H1 (cell line): Measurements from ENCODE around the gene FOSB. TPM values are rescaled to one million over a fixed set of nuclear protein-coding genes. Genes with fewer than 3 reads are reported as not detected.

ENCODE experiments used
- CTCF ChIA-PET: fragments of 300-600 bp; sonication (Branson Sonifier 250); formaldehyde crosslinking; loops from one replicate; lab custom pipeline; 2021; ENCODE audit not compliant: partially characterized antibody; lab: Charles Lee
- POLR2A ChIA-PET: fragments of 300-600 bp; sonication (Branson Sonifier 250); formaldehyde crosslinking; loops from one replicate; lab custom pipeline; 2021; ENCODE audit warnings: inconsistent platforms; ENCODE audit not compliant: partially characterized antibody; lab: Charles Lee
- DNase-seq, 2 experiments: peaks; one replicate each; pipeline versions ENCODE4 v3.0.0 to v3.0.0-alpha.2; 2010 to 2022; ENCODE audit warnings: low spot score in 2 of 2, low read depth in 1 of 2, mixed read lengths in 1 of 2
- FAIRE-seq: peaks from 2 replicates; lab custom pipeline; 2011; peaks lifted over from hg19 to GRCh38; lab: Jason Lieb, UNC
- H2AFZ ChIP-seq: 2 replicates; pipeline ENCODE4 v1.8.1; 2012; ENCODE audit warnings: low read length, inconsistent platforms
- H2AK5ac ChIP-seq: 2 replicates; pipeline ENCODE4 v1.6.1; 2013; ENCODE audit warnings: low read depth, low read length
- H2BK120ac ChIP-seq: replicated peaks from 2 replicates; pipeline ENCODE3; 2013; ENCODE audit warnings: low read depth, low read length, inconsistent platforms
- H2BK12ac ChIP-seq: 2 replicates; pipeline ENCODE4 v1.6.1; 2013; ENCODE audit warnings: low read depth, low read length
- H2BK15ac ChIP-seq: 2 replicates; pipeline ENCODE4 v1.6.1; 2013; ENCODE audit warnings: low read length
- H2BK20ac ChIP-seq: 2 replicates; pipeline ENCODE4 v1.6.1; 2013; ENCODE audit warnings: low read length
- H2BK5ac ChIP-seq: 2 replicates; pipeline ENCODE4 v1.6.1; 2013; ENCODE audit warnings: low read depth, low read length
- H3K14ac ChIP-seq: 2 replicates; pipeline ENCODE4 v1.6.1; 2013; ENCODE audit warnings: inconsistent platforms; ENCODE audit not compliant: insufficient read length
- H3K18ac ChIP-seq: 2 replicates; pipeline ENCODE4 v1.6.1; 2013; ENCODE audit warnings: low read length; ENCODE audit errors: extremely low read depth
- H3K23ac ChIP-seq: 2 replicates; pipeline ENCODE4 v1.6.1; 2013; ENCODE audit warnings: inconsistent platforms; ENCODE audit not compliant: insufficient read length
- H3K23me2 ChIP-seq: 2 replicates; pipeline ENCODE4 v1.6.1; 2013; ENCODE audit warnings: low read depth, low read length
- H3K27ac ChIP-seq: 2 replicates; pipeline ENCODE4 v1.6.1; 2011; ENCODE audit warnings: low read depth, low read length, inconsistent platforms
- H3K27me3 ChIP-seq, 4 experiments: replicated peaks in 1 of 4; 1 replicate in 1 of 4; 2 replicates in 3 of 4; pipeline versions ENCODE4 v1.6.1 to v1.8.1; 2011 to 2013; ENCODE audit warnings: low read length in 3 of 4, mild to moderate bottlenecking in 3 of 4, inconsistent platforms in 2 of 4, mixed read lengths in 2 of 4, moderate library complexity in 1 of 4; ENCODE audit not compliant: control insufficient read depth in 3 of 4, insufficient read depth in 3 of 4; ENCODE audit errors: extremely low read depth in 1 of 4
- H3K36me3 ChIP-seq, 4 experiments: 2 replicates each; pipeline versions ENCODE4 v1.6.1 to v1.8.1; 2011 to 2013; ENCODE audit warnings: mild to moderate bottlenecking in 4 of 4, low read length in 3 of 4, moderate library complexity in 2 of 4, control low read depth in 1 of 4, inconsistent platforms in 1 of 4; ENCODE audit not compliant: insufficient read depth in 4 of 4, control insufficient read depth in 2 of 4
- H3K4ac ChIP-seq: replicated peaks from 2 replicates; pipeline ENCODE3; 2013; ENCODE audit warnings: low read length, low read depth, mixed read lengths, inconsistent platforms; ENCODE audit not compliant: insufficient read length
- H3K4me1 ChIP-seq, 4 experiments: replicated peaks in 1 of 4; 1 replicate in 1 of 4; 2 replicates in 3 of 4; pipeline versions ENCODE4 v1.6.1 to v1.8.1; 2011 to 2013; ENCODE audit warnings: low read length in 3 of 4, inconsistent platforms in 2 of 4, mixed read lengths in 1 of 4; ENCODE audit not compliant: insufficient read depth in 4 of 4, control insufficient read depth in 3 of 4
- H3K4me2 ChIP-seq, 2 experiments: 2 replicates each; pipeline versions ENCODE4 v1.6.1 to v1.8.1; 2011 to 2013; ENCODE audit warnings: low read depth in 2 of 2, low read length in 2 of 2, control low read depth in 1 of 2, inconsistent platforms in 1 of 2, mild to moderate bottlenecking in 1 of 2; ENCODE audit not compliant: insufficient read depth in 1 of 2
- H3K4me3 ChIP-seq, 4 experiments: fragments of 200-600, 300-600 bp in 1 of 4; sonication (generic), shearing (Covaris generic), sonication (Bioruptor Twin) in 1 of 4; 2 replicates each; pipeline versions ENCODE4 v1.5.1 to v1.8.1; 2011 to 2016; ENCODE audit warnings: low read length in 4 of 4, low read depth in 3 of 4, control low read depth in 2 of 4, inconsistent platforms in 2 of 4, mild to moderate bottlenecking in 2 of 4, mixed read lengths in 1 of 4, moderate library complexity in 1 of 4; ENCODE audit not compliant: insufficient read depth in 2 of 4; ENCODE audit errors: extremely low read depth in 1 of 4
- H3K56ac ChIP-seq: replicated peaks from 2 replicates; pipeline ENCODE3; 2013; ENCODE audit warnings: low read depth, mild to moderate bottlenecking, mixed read lengths, low read length, inconsistent platforms; ENCODE audit not compliant: insufficient read length
- H3K79me1 ChIP-seq: 2 replicates; pipeline ENCODE4 v1.6.1; 2013; ENCODE audit warnings: low read depth, low read length, control low read depth
- H3K79me2 ChIP-seq, 2 experiments: 2 replicates each; pipeline versions ENCODE4 v1.6.1 to v1.8.1; 2012 to 2013; ENCODE audit warnings: low read length in 2 of 2, mild to moderate bottlenecking in 2 of 2, inconsistent platforms in 1 of 2; ENCODE audit not compliant: insufficient read depth in 2 of 2, control insufficient read depth in 1 of 2
- H3K9ac ChIP-seq, 4 experiments: replicated peaks in 1 of 4; 1 replicate in 1 of 4; 2 replicates in 3 of 4; pipeline versions ENCODE4 v1.6.1 to v1.8.1; 2011 to 2013; ENCODE audit warnings: low read depth in 3 of 4, low read length in 3 of 4, control low read depth in 2 of 4, mild to moderate bottlenecking in 2 of 4, moderate library complexity in 2 of 4, inconsistent platforms in 1 of 4; ENCODE audit errors: extremely low read depth in 1 of 4
- H3K9me3 ChIP-seq, 2 experiments: 2 replicates each; pipeline versions ENCODE4 v1.6.1 to v1.8.1; 2012 to 2013; ENCODE audit warnings: mild to moderate bottlenecking in 2 of 2, moderate library complexity in 2 of 2, control low read depth in 1 of 2, inconsistent platforms in 1 of 2, low read depth in 1 of 2, low read length in 1 of 2, mixed read lengths in 1 of 2; ENCODE audit not compliant: insufficient read depth in 2 of 2
- H4K20me1 ChIP-seq, 2 experiments: replicated peaks in 1 of 2; 2 replicates each; pipeline versions ENCODE3 to v1.8.1; 2011 to 2013; ENCODE audit warnings: inconsistent platforms in 2 of 2, low read length in 2 of 2, mild to moderate bottlenecking in 1 of 2; ENCODE audit not compliant: insufficient read depth in 2 of 2, control insufficient read depth in 1 of 2
- H4K5ac ChIP-seq: 2 replicates; pipeline ENCODE4 v1.6.1; 2013; ENCODE audit warnings: low read length, low read depth, mixed read lengths, inconsistent platforms; ENCODE audit not compliant: insufficient read length
- H4K8ac ChIP-seq: 2 replicates; pipeline ENCODE4 v1.8.0; 2013; ENCODE audit warnings: mild to moderate bottlenecking, moderate library complexity, low read length, inconsistent platforms; ENCODE audit not compliant: insufficient read depth; ENCODE audit errors: extremely low read depth
- H4K91ac ChIP-seq: replicated peaks from 2 replicates; pipeline ENCODE3; 2013; ENCODE audit warnings: low read length, mixed read lengths, inconsistent platforms; ENCODE audit not compliant: insufficient read length
- TAF1 ChIP-seq: IDR thresholded peaks from 2 replicates; pipeline ENCODE4 v1.6.1; 2011; ENCODE audit warnings: mild to moderate bottlenecking, low read depth, low read length
- WGBS, 2 experiments: shearing (Covaris generic) in 1 of 2; methylation state at CpG; one replicate each; pipeline versions ENCODE4 v1.1.6 to v1.1.7; 2013 to 2015; ENCODE audit warnings: low lambda C conversion rate in 2 of 2, mixed read lengths in 2 of 2, inconsistent platforms in 1 of 2, low coverage in 1 of 2, missing lambda C conversion rate in 1 of 2; ENCODE audit not compliant: insufficient replicate concordance in 2 of 2, insufficient coverage in 1 of 2, insufficient read length in 1 of 2; ENCODE audit errors: extremely low coverage in 1 of 2, missing lambda C conversion rate in 1 of 2; 5-methylcytosine and 5-hydroxymethylcytosine counted together
- polyA plus RNA-seq, 7 experiments: library from polyadenylated mRNA; depleted of rRNA in 3 of 7; stranded (reverse) in 5 of 7; unstranded in 2 of 7; fragments of >200 nt in 5 of 7; fragments of 200-250 nt in 2 of 7; gene quantifications; 1 replicate in 5 of 7; 2 replicates in 1 of 7; 4 replicates in 1 of 7; pipeline versions ENCODE4 v1.2.1 to v1.2.3, GENCODE V29; 2011 to 2013; ENCODE audit warnings: missing spikeins in 2 of 7, mixed read lengths in 2 of 7
- total RNA-seq: library from RNA; stranded (reverse); fragmentation: NEBNext Ultra II Directional; extraction: Animal tissue kit (Norgen Biotek cat#: 25700); gene quantifications from 2 replicates; pipeline ENCODE4 v1.2.1, GENCODE V29; 2021

FOSB gene
- total and polyA plus RNA-seq, 2 of the 8 experiments (the other 6 are each of a cell fraction or from before 2014, with no cell fraction given), result 0.44 to 2.7 TPM

- Histone ChIP-seq H3K4me1 (no peaks in the 10 kb centered on the region), H3K14ac (no peak overlapping the region), H3K27ac (no peak overlapping the region), H3K79me1 (peaks cover 24% of the 10 kb centered on the region), H3K79me2 (peaks cover 11 to 42% of the 10 kb centered on the region in 2 experiments; a peak in 3 of 4 replicates), H3K27me3 (no peaks in the 10 kb centered on the region), H3K9ac (no peak overlapping the region), H4K8ac (no peak overlapping the region), H3K9me3 (no peaks in the 10 kb centered on the region), H3K18ac (no peak overlapping the region), H3K56ac (no peak overlapping the region), H2AK5ac (no peak overlapping the region), H4K20me1 (peaks cover 16 to 30% of the 10 kb centered on the region in 2 experiments), H2BK120ac (no peak overlapping the region), H3K4ac (no peak overlapping the region), H2BK20ac (no peak overlapping the region), H2BK15ac (no peak overlapping the region), H4K5ac (no peak overlapping the region), H3K36me3 (peaks cover 10 to 37% (median 21%) of the 10 kb centered on the region in 4 experiments), H3K4me2 (no peak overlapping the region), H3K23ac (no peak overlapping the region), H4K91ac (no peak overlapping the region), H3K4me3 (no peak overlapping the region), H2AFZ (no peak overlapping the region), H2BK12ac (no peak overlapping the region), H2BK5ac (no peak overlapping the region), H3K23me2 (no peaks in the 10 kb centered on the region)
- TF ChIP-seq TAF1, result no peak
- 93% methylated on average over 7 of the region's 7 CpGs; no CpG with 5 or more reads in 1 of the 2 experiments for WGBS, 2 experiments
- ChIA-PET POLR2A (interaction anchor here (1.4 kb wide), 1 partner anchor 12 kb away, joined by 3 read pairs; no protein-coding TSS in a partner anchor), CTCF (interaction anchor here (1.1 to 2.9 kb wide), 3 partner anchors 41 to 126 kb away, joined by 5 to 10 read pairs (median 8); no protein-coding TSS in a partner anchor)
- DNase-seq (no peak), FAIRE-seq (no peak)
These were observed 49.4 kb downstream of the FOSB start for GRCh38 chr19:45517238-45517637.
